ENCODE results near the gene ABHD11.
A peak's percentile ranks its signal among the peaks of the same experiment; 100 is the strongest.
"Not testable (repeated sequence)": the region's sequence is repeated elsewhere in the genome, so short reads cannot be mapped to it uniquely, and the experiment has no call there.

The ABHD11 gene

GRCh38 chr7:73727952-73728351, 10.7 kb downstream of the ABHD11 start:
- no peak for TF ChIP-seq CTCF (IDR thresholded peaks at IDR 0.05; ENCODE audit: low read depth, low read length)
- no peak for DNase-seq (ENCODE audit: low read depth in 2 of 2)
- no peak overlapping the region for H3K4me3 ChIP-seq (replicated peaks in 1 of 2; ENCODE audit: low read depth in 2 of 2, low read length in 2 of 2)

GRCh38 chr7:73726083-73726466, 12.5 kb downstream of the ABHD11 start:
- TF ChIP-seq CTCF (IDR thresholded peaks at IDR 0.05; ENCODE audit: low read depth, low read length): no peak
- no peak for DNase-seq (ENCODE audit: low read depth in 2 of 2)
- H3K4me3 ChIP-seq (replicated peaks in 1 of 2; ENCODE audit: low read depth in 2 of 2, low read length in 2 of 2): no peak overlapping the region

- H3K4me3 ChIP-seq (replicated peaks in 1 of 2; ENCODE audit: low read depth in 2 of 2, low read length in 2 of 2): no peak overlapping the region
- TF ChIP-seq CTCF (IDR thresholded peaks at IDR 0.05; ENCODE audit: low read depth, low read length): no peak
- DNase-seq (ENCODE audit: low read depth in 2 of 2): no peak
Measured at GRCh38 chr7:73723813-73724212, 14.8 kb downstream of the ABHD11 start.

GRCh38 chr7:73722785-73723184, 15.8 kb downstream of the ABHD11 start:
- no peak for TF ChIP-seq CTCF (IDR thresholded peaks at IDR 0.05; ENCODE audit: low read depth, low read length)
- no peak for DNase-seq (ENCODE audit: low read depth in 2 of 2)
- no peak overlapping the region for H3K4me3 ChIP-seq (replicated peaks in 1 of 2; ENCODE audit: low read depth in 2 of 2, low read length in 2 of 2)

- not testable (repeated sequence) for H3K4me3 ChIP-seq (replicated peaks in 1 of 2; ENCODE audit: low read depth in 2 of 2, low read length in 2 of 2)
Measured at GRCh38 chr7:73722182-73722581, 16.4 kb downstream of the ABHD11 start.

GRCh38 chr7:73721377-73721817, 17.2 kb downstream of the ABHD11 start:
- DNase-seq (ENCODE audit: low read depth in 2 of 2): peak in 1 of 2 donors; percentile 64
- no peak overlapping the region for H3K4me3 ChIP-seq (replicated peaks in 1 of 2; ENCODE audit: low read depth in 2 of 2, low read length in 2 of 2)
- TF ChIP-seq CTCF (IDR thresholded peaks at IDR 0.05; ENCODE audit: low read depth, low read length): no peak

More at GRCh38 chr7:73722182-73722581, 16.4 kb downstream of the ABHD11 start:
- not testable (repeated sequence) for DNase-seq (ENCODE audit: low read depth in 2 of 2)

DNA sequence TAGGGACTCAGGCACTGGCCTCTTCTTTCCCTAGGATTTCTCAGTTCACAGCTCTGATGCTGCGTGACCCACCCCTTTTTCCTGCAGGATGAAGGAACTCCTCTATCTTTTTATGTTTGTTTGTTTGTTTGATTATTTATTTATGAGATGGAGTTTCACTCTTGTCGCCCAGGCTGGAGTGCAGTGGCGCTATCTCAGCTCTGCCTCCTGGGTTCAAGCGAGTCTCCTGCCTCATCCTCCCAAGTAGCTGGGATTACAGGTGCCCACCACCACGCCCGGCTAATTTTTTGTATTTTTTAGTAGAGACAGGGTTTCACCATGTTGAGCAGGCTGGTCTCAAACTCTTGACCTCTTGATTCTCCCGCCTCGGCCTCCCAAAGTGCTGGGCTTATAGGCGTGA, 18.2 kb downstream of the ABHD11 start:
- not testable (repeated sequence) for DNase-seq (ENCODE audit: low read depth in 2 of 2); H3K4me3 ChIP-seq (replicated peaks in 1 of 2; ENCODE audit: low read depth in 2 of 2, low read length in 2 of 2)

- no peak for TF ChIP-seq CTCF (IDR thresholded peaks at IDR 0.05; ENCODE audit: low read depth, low read length)
- H3K4me3 ChIP-seq (replicated peaks in 1 of 2; ENCODE audit: low read depth in 2 of 2, low read length in 2 of 2): peak overlapping the region; percentile 42 to 46
- peak in 1 of 2 donors; percentile 36 for DNase-seq (ENCODE audit: low read depth in 2 of 2)
Measured at GRCh38 chr7:73719806-73720169, 18.8 kb downstream of the ABHD11 start.

All from cardiac fibroblast (primary cell).